ENCODE data around the gene PHACTR1.

Gene PHACTR1

GRCh38 chr6:13099771-13100170 is 383.2 kb downstream of the PHACTR1 start:
- H3K9me3 ChIP-seq (ENCODE audit: low read length) = no peaks in the 10 kb centered on the region
- H3K27ac ChIP-seq (ENCODE audit: low read depth, low read length) = no peak overlapping the region
- H3K4me3 ChIP-seq (ENCODE audit: low read depth in 1 of 2, low read length in 2 of 2) = no peak overlapping the region
- no peaks in the 10 kb centered on the region for H3K36me3 ChIP-seq (ENCODE audit: insufficient read depth, low read length)
- H3K9ac ChIP-seq (ENCODE audit: low read length) = no peak overlapping the region
- no peaks in the 10 kb centered on the region for H3K27me3 ChIP-seq (ENCODE audit: control insufficient read depth in 1 of 2, insufficient read depth in 2 of 2, low read length in 2 of 2)
- H3K4me1 ChIP-seq (ENCODE audit: insufficient read depth, low read length) = peaks cover 4% of the 10 kb centered on the region

DNA sequence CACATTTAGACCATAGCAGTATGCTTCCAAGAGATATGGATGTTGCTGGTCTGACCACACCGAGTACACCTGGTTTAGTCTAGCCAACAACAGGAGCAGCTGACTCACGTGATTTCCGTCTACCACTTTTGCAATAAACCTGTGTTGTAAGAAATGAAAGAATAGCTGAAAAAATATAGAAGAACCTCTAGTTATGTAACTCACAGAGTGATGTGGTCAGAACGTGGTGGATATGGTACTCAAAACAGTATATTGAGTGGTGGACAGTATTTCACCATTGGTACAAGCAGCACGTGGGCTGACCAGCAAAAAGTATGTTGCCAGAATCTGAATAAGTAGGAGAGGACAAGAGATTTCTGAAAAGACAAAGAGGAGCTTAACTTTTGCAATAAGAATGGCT is 384.8 kb downstream of the PHACTR1 start:
- H3K36me3 ChIP-seq (ENCODE audit: insufficient read depth, low read length) = no peaks in the 10 kb centered on the region
- no peak overlapping the region for H3K9ac ChIP-seq (ENCODE audit: low read length)
- no peaks in the 10 kb centered on the region for H3K9me3 ChIP-seq (ENCODE audit: low read length)
- no peak overlapping the region for H3K27ac ChIP-seq (ENCODE audit: low read depth, low read length)
- peaks cover 4% of the 10 kb centered on the region for H3K4me1 ChIP-seq (ENCODE audit: insufficient read depth, low read length)
- H3K27me3 ChIP-seq (ENCODE audit: control insufficient read depth in 1 of 2, insufficient read depth in 2 of 2, low read length in 2 of 2) = no peaks in the 10 kb centered on the region
- H3K4me3 ChIP-seq (ENCODE audit: low read depth in 1 of 2, low read length in 2 of 2) = no peak overlapping the region

GRCh38 chr6:13101985-13102384 is 385.4 kb downstream of the PHACTR1 start:
- H3K4me3 ChIP-seq (ENCODE audit: low read depth in 1 of 2, low read length in 2 of 2) = no peak overlapping the region
- no peaks in the 10 kb centered on the region for H3K9me3 ChIP-seq (ENCODE audit: low read length)
- H3K27ac ChIP-seq (ENCODE audit: low read depth, low read length) = no peak overlapping the region
- no peaks in the 10 kb centered on the region for H3K27me3 ChIP-seq (ENCODE audit: control insufficient read depth in 1 of 2, insufficient read depth in 2 of 2, low read length in 2 of 2)
- H3K4me1 ChIP-seq (ENCODE audit: insufficient read depth, low read length) = no peaks in the 10 kb centered on the region
- no peak overlapping the region for H3K9ac ChIP-seq (ENCODE audit: low read length)
- H3K36me3 ChIP-seq (ENCODE audit: insufficient read depth, low read length) = no peaks in the 10 kb centered on the region

DNA sequence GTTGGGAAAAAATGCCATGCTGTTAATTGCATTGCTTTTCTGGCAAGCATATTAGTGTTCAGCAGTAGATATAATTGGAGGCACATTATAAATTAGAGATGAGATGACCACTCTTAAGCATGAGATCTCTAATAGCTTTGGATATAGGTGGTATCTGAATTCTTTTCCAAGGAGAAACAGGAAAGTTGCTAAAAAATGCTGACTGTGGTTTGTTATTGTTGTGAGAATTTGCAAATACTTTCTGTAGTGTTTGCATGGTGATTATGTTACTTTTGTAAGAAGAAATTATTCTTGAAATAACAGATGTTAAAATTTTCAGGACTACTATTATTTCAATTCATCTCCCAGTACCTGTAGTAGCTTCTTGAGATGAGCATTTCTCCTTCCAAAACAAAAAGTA is 386.6 kb downstream of the PHACTR1 start:
- no peaks in the 10 kb centered on the region for H3K36me3 ChIP-seq (ENCODE audit: insufficient read depth, low read length)
- no peak overlapping the region for H3K9ac ChIP-seq (ENCODE audit: low read length)
- H3K4me3 ChIP-seq (ENCODE audit: low read depth in 1 of 2, low read length in 2 of 2) = no peak overlapping the region
- H3K9me3 ChIP-seq (ENCODE audit: low read length) = no peaks in the 10 kb centered on the region
- no peak overlapping the region for H3K27ac ChIP-seq (ENCODE audit: low read depth, low read length)
- H3K27me3 ChIP-seq (ENCODE audit: control insufficient read depth in 1 of 2, insufficient read depth in 2 of 2, low read length in 2 of 2) = no peaks in the 10 kb centered on the region
- H3K4me1 ChIP-seq (ENCODE audit: insufficient read depth, low read length) = no peaks in the 10 kb centered on the region

DNA sequence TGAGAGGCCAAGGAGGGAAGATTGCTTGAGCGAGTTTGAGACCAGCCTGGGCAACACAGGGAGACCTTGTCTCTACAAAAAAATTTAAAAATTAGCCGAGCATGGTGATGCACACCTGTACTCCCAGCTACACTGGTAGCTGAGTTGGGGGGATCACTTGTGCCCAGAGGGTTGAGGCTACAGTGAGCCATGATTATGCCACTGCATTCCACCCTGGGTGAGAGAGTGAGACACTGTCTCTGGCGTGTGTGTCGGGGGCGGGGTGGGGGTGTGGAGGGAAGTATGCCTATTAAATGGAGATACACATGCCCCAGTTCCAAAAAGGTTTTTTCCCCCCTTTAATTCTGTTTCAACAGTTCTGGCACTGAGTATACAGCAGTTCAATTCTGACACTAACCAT is 388.6 kb downstream of the PHACTR1 start:
- Histone ChIP-seq H3K9ac (ENCODE audit: low read length) (no peak overlapping the region), H3K27me3 (ENCODE audit: control insufficient read depth in 1 of 2, insufficient read depth in 2 of 2, low read length in 2 of 2) (no peaks in the 10 kb centered on the region), H3K9me3 (ENCODE audit: low read length) (no peaks in the 10 kb centered on the region), H3K27ac (ENCODE audit: low read depth, low read length) (no peak overlapping the region), H3K4me1 (ENCODE audit: insufficient read depth, low read length) (no peaks in the 10 kb centered on the region), H3K36me3 (ENCODE audit: insufficient read depth, low read length) (no peaks in the 10 kb centered on the region), H3K4me3 (ENCODE audit: low read depth in 1 of 2, low read length in 2 of 2) (no peak overlapping the region)

DNA sequence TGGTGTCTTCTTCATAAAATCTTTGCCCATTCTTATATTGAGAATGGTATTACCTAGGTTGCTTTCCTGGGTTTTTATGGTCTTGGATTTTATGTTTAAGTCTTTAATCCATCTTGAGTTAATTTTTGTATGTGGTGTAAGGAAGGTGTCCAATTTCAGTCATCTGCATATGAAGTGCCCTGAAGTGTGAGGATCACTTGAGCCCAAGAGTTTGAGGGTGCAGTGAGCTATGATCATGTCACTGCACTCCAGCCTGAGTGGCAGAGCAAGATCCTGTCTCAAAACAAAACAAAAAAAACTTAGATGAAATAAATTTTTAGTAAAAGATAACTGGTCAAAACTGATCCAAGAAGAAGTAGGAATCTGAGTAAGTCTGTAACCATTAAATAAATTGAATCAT is 396.4 kb downstream of the PHACTR1 start:
- H3K27ac ChIP-seq (ENCODE audit: low read depth, low read length) = no peak overlapping the region
- peaks cover 18% of the 10 kb centered on the region for H3K4me1 ChIP-seq (ENCODE audit: insufficient read depth, low read length)
- H3K9ac ChIP-seq (ENCODE audit: low read length) = no peak overlapping the region
- H3K9me3 ChIP-seq (ENCODE audit: low read length) = no peaks in the 10 kb centered on the region
- H3K27me3 ChIP-seq (ENCODE audit: control insufficient read depth in 1 of 2, insufficient read depth in 2 of 2, low read length in 2 of 2) = no peaks in the 10 kb centered on the region
- H3K4me3 ChIP-seq (ENCODE audit: low read depth in 1 of 2, low read length in 2 of 2) = no peak overlapping the region
- H3K36me3 ChIP-seq (ENCODE audit: insufficient read depth, low read length) = no peaks in the 10 kb centered on the region

DNA sequence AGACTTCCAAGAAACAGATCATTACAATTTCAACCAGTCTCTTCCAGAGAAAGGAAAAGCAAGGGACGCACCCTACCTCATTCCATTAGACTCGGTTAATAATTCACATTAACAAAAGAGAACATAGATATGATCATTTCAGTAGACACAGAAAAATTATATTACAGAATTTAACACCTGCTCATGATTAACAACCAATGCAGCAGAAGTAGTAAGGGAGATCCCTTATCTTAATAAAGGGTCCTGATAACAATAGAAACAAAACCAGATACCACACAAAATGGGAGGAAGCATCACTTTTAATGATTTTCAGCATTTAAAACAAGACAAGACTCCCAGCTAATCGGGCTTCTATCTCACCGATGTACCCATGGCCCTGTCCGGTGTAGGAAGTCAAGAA is 396.8 kb downstream of the PHACTR1 start:
- Histone ChIP-seq H3K9me3 (ENCODE audit: low read length) (no peaks in the 10 kb centered on the region), H3K9ac (ENCODE audit: low read length) (no peak overlapping the region), H3K27ac (ENCODE audit: low read depth, low read length) (no peak overlapping the region), H3K4me1 (ENCODE audit: insufficient read depth, low read length) (peaks cover 18% of the 10 kb centered on the region), H3K4me3 (ENCODE audit: low read depth in 1 of 2, low read length in 2 of 2) (no peak overlapping the region), H3K27me3 (ENCODE audit: control insufficient read depth in 1 of 2, insufficient read depth in 2 of 2, low read length in 2 of 2) (no peaks in the 10 kb centered on the region), H3K36me3 (ENCODE audit: insufficient read depth, low read length) (no peaks in the 10 kb centered on the region)

DNA sequence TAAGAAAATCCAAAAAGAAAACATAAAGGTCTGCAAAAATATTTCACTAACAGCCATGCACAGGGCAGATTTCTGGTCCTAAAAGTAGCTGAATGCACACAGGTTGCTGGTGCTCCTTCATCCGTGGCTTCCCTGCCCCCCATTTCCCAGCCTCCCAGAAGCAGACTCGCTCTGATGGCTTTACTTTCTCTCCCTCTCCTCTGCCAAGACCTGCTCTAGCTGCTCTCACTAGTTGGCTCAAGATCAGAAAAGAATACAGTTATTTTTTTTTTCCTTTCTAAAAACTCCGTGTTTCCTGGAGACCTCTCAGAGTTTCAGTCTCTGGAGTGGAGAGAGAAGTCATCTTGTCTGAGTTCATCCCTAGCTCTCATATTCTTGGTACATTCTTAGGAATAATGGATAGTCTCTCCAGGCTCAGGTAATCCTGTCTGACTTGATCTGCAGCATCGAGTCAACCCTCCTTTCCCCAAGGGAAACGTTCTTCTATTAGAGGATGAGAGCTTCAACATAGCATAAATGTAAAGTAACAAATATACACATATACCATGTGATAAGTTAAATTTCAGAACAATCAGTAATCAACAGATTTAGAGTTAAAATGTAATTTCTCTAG is 397.5 kb downstream of the PHACTR1 start:
- H3K36me3 ChIP-seq (ENCODE audit: insufficient read depth, low read length) = no peaks in the 10 kb centered on the region
- no peaks in the 10 kb centered on the region for H3K27me3 ChIP-seq (ENCODE audit: control insufficient read depth in 1 of 2, insufficient read depth in 2 of 2, low read length in 2 of 2)
- H3K4me1 ChIP-seq (ENCODE audit: insufficient read depth, low read length) = peaks cover 18% of the 10 kb centered on the region
- H3K27ac ChIP-seq (ENCODE audit: low read depth, low read length) = no peak overlapping the region
- H3K9ac ChIP-seq (ENCODE audit: low read length) = no peak overlapping the region
- H3K9me3 ChIP-seq (ENCODE audit: low read length) = no peaks in the 10 kb centered on the region
- peak overlapping the region in 1 of 2 donors; percentile 6 for H3K4me3 ChIP-seq (ENCODE audit: low read depth in 1 of 2, low read length in 2 of 2)

DNA sequence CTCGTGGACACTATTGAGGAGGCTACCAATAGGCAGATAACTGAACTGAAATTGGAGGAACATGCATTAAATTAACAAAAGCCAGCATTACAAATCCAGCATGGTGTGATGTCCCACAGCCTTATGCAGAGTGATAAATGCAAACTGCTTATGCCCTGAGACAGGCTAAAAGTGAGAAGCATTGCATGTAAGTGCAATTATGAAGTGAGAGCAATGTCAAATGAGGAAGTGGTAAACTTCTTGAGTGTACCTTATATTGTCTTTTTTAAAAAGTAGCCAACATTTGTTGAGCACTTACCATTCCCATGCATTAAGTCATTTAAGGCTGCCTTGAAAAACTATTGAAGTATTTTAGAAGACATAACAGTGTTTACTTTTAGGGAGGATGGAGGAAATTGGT is 399.6 kb downstream of the PHACTR1 start:
- H3K9ac ChIP-seq (ENCODE audit: low read length) = no peak overlapping the region
- no peaks in the 10 kb centered on the region for H3K27me3 ChIP-seq (ENCODE audit: control insufficient read depth in 1 of 2, insufficient read depth in 2 of 2, low read length in 2 of 2)

GRCh38 chr6:13117570-13117969 is 401.0 kb downstream of the PHACTR1 start:
- Histone ChIP-seq H3K27ac (ENCODE audit: low read depth, low read length) (no peak overlapping the region), H3K4me3 (ENCODE audit: low read depth in 1 of 2, low read length in 2 of 2) (no peak overlapping the region), H3K9ac (ENCODE audit: low read length) (no peak overlapping the region), H3K4me1 (ENCODE audit: insufficient read depth, low read length) (peaks cover 24% of the 10 kb centered on the region), H3K36me3 (ENCODE audit: insufficient read depth, low read length) (no peaks in the 10 kb centered on the region), H3K27me3 (ENCODE audit: control insufficient read depth in 1 of 2, insufficient read depth in 2 of 2, low read length in 2 of 2) (no peaks in the 10 kb centered on the region), H3K9me3 (ENCODE audit: low read length) (no peaks in the 10 kb centered on the region)

More for the DNA sequence above, 399.6 kb downstream of the PHACTR1 start:
- no peak overlapping the region for H3K4me3 ChIP-seq (ENCODE audit: low read depth in 1 of 2, low read length in 2 of 2)
- H3K4me1 ChIP-seq (ENCODE audit: insufficient read depth, low read length) = peaks cover 24% of the 10 kb centered on the region
- H3K36me3 ChIP-seq (ENCODE audit: insufficient read depth, low read length) = no peaks in the 10 kb centered on the region
- no peak overlapping the region for H3K27ac ChIP-seq (ENCODE audit: low read depth, low read length)
- no peaks in the 10 kb centered on the region for H3K9me3 ChIP-seq (ENCODE audit: low read length)

DNA sequence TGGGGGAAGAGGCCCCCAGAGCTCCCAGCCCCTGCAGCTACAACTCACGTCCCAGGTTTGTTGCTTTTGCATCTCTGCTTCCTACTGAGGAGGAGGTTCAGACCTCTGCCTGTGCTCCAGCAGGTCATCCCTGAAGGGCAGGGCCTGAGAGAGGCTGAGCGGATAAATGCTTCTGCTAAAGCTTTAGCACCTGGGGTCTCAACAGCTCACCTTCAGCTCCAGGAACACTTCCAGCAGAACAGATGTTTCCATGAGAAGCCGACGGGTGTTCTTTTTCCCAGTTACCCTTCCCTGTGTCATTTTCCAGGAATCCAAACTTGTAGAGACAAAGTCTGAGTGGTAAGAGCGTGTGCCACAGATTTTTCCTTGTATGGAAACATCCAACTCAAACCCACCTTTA is 403.0 kb downstream of the PHACTR1 start:
- Histone ChIP-seq H3K9me3 (ENCODE audit: low read length) (no peaks in the 10 kb centered on the region), H3K4me3 (ENCODE audit: low read depth in 1 of 2, low read length in 2 of 2) (no peak overlapping the region), H3K36me3 (ENCODE audit: insufficient read depth, low read length) (no peaks in the 10 kb centered on the region), H3K9ac (ENCODE audit: low read length) (no peak overlapping the region), H3K27ac (ENCODE audit: low read depth, low read length) (no peak overlapping the region), H3K27me3 (ENCODE audit: control insufficient read depth in 1 of 2, insufficient read depth in 2 of 2, low read length in 2 of 2) (no peaks in the 10 kb centered on the region), H3K4me1 (ENCODE audit: insufficient read depth, low read length) (peaks cover 20% of the 10 kb centered on the region)

Data from muscle layer of colon (tissue), 2 donors.